Subcutaneous adipose tissue (tissue), 4 donors: Measurements from ENCODE around the gene SCN11A. TPM values are rescaled to one million over a fixed set of nuclear protein-coding genes. Genes with fewer than 3 reads are reported as not detected.

Source experiments
- total RNA-seq, 4 donors: library from RNA; depleted of rRNA; stranded (reverse); fragments of >200 nt; gene quantifications; one replicate each; pipeline ENCODE4 v1.1.0, GENCODE V29; 2016
- TF ChIP-seq, protein P1 (sequence below): fragments of 450-650 bp; IDR thresholded peaks from one replicate; pipeline ENCODE4 v1.5.1; 2016; ENCODE audit warnings: low read depth, mild to moderate bottlenecking, control low read depth, antibody characterized with exemption, moderate library complexity

The SCN11A gene
- total RNA-seq, result 1 to 10 TPM in 1 of 4 donors, under 1 TPM in 3; 0.34 to 1.9 (median 0.46) TPM

DNA sequence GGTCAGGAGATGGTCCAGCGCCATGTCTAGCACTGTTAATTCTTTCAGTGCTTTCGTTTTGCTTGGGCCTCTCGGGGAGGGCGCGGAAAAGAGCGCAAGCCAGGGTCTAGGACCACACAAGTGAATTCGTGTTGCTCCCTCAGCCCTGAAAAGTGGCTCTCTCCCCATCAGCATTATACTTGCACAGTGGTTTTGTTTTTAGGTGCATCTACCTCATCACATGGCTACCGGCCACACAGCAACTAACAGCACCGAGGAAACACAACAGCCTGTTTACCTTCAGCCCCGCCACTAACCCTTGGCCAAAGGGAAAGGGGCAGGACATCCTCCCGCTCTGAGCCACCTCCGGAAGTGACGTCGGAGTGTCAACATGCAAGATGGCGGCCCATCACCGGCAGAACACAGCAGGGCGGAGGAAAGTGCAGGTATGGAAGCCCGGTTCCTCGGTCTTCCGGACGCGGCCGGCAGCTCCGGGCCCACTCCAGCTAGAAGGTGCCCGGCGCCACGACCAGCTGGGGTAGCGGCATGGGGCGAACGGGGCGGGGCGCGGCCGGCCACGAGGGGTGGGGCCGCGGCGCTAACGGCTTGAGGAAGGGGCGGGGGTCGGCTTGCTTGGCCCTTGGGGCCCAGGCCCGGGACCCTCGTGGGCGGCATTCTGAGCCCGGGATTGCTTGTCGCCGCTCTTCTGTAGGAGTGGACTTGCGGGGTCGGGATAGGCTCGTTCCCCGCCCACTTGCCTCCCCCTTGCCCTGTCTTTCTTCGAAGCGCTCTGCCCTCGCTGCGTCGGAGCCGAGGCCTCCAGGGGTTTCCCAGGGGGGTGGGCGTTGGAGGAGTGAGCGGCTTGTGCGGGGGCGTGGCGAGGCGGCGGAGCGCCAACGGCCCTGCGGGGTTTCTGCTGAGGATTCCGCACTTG is at the start of gene SCN11A, which contains the start of gene WDR48:
Gene SCN11A, minus strand, starts transcription at position 296 of the 913 bp plus-strand sequence. CDS start 101,582 bp downstream, outside the sequence.
Gene WDR48, plus strand, starts transcription at position 368 of the 913 bp plus-strand sequence. Its CDS starts 10 bp downstream, at position 378.
- TF ChIP-seq, protein P1, sequence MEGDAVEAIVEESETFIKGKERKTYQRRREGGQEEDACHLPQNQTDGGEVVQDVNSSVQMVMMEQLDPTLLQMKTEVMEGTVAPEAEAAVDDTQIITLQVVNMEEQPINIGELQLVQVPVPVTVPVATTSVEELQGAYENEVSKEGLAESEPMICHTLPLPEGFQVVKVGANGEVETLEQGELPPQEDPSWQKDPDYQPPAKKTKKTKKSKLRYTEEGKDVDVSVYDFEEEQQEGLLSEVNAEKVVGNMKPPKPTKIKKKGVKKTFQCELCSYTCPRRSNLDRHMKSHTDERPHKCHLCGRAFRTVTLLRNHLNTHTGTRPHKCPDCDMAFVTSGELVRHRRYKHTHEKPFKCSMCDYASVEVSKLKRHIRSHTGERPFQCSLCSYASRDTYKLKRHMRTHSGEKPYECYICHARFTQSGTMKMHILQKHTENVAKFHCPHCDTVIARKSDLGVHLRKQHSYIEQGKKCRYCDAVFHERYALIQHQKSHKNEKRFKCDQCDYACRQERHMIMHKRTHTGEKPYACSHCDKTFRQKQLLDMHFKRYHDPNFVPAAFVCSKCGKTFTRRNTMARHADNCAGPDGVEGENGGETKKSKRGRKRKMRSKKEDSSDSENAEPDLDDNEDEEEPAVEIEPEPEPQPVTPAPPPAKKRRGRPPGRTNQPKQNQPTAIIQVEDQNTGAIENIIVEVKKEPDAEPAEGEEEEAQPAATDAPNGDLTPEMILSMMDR, result no peak

DNA sequence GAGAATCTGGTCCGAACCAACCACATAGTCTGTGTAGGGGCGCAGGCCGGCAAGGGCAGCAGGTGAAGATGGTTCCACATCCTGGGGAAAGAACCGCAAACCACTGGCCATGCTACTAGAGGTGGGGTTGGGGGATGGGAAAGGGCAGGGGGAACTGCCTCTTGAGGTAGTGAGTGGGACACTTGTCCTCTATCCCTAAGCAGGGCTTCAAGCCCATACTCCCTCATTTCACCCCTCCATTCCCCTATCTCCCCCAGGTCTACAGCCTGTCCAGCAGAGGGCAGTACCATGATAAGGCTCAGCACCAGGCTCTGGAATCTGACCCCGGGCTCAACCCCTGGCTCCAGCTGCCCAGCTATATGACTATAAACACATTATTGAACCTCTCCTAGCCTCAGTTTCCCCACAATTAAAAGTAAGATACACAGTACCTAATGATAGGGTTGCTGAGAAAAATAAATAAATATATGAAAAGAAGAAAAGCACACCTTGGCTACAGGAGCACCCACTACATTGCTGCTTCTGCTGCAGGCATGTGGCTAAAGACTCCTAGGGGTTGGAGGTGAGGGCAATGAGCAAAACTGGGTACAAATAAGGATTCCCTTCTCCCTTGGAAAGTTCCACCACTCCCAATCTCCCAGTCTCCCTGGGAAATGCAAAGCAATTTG is 49.4 kb upstream of the SCN11A start:
- TF ChIP-seq, protein P1, result no peak

DNA sequence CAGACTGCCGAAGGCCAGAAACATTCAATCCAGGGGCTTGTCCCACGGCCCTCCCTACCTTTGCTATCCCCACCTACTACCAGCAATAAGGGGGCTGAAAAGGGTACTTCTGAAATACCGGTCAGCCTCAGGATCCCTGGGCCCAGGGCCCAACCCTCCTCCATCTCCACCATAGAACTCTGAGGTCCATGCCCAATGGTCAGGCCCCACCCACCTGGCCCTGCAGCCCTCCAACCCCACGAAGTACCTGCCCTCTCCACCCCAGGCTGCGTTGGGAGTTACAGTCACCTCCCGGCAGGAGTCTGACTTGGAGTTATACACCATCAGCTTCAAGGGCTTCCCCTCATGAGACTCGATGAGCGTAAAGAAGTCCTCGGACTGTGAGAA is 48.7 kb upstream of the SCN11A start:
- TF ChIP-seq, protein P1, result no peak

DNA sequence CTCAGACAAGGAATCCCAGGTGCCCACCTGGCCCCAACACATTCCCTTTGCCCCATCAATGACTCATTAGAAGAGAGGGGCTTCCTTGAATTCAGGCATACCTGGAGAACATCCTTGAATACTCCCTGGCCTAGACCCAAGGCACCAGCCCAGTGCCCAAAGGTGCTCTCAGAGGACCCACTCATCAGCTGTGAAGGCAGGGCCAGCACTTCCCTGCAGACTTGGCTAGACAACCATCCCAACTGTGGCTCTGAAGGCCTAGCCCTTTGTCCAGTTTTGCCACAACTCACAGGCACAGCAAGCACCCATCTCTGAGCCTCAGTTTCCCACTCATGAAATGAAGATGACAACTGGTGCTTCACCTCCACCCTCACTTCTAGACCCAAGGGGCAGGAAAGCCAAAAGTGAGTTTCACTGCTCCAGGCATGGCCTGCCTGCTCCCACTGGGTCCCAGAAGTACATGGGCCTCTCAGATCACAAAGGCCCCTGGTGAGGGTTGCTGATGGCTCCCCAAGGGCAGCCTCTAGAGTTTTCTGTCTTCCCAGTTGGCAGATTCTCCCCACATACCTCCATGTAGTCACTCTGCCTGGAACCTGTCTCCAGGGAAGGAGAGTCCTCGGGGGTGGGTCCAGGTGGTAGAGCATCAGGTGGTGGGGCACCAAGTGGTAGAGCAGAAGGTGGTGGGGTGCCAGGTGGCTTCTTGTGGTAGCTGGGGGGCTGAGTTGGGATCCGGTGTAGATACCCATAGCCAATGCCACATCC is 48.2 kb upstream of the SCN11A start:
- TF ChIP-seq, protein P1, result no peak

DNA sequence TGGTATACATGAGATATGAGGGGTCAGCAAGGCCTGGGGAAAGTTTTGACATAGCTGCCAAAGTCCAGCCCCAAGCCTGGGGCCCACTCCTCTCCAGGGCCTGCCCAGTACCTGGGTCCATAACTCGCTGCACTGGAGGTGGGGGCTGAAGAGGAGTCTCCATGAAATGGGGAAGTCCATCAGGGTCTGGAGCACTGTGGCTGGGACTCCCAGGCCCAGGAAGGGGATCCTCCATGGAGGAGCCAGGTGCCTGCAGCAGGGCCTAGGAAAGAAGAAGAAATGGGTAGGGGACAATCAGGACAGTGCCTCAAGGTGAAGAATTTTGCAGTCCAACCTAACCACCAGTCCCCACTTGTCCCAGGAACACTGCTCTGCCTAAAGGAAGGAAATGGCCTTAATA is 47.5 kb upstream of the SCN11A start:
- TF ChIP-seq, protein P1, result no peak

DNA sequence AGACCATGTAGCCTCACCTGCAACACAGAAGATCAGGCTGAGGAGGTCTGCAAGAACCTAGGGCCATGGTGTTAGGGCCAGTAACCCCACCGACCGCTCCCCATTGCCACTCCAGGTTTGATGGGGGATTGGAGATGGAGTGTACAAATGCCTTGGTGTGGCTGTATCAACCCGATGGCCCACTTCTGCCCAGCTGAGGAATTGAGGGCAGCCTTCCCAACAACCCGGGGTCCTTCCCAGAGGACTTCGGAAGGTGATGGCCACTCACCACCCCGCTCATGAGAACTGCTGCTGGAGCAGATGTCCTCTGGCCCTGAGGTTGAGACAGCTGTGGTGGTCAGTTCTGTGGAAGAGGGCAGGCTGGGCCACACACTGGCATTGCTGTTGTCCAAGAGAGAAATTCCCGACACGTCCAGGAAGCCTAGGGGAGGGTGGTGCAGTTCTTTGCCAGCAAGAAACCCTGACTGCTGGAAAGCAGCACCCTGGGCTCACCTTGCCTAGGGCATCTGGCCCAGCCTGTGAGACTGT is 46.8 kb upstream of the SCN11A start:
- TF ChIP-seq, protein P1, result no peak
